ENCODE data around the gene CAPN10. TPM values are rescaled to one million over a fixed set of nuclear protein-coding genes. Genes with fewer than 3 reads are reported as not detected.

Gene CAPN10
- total RNA-seq, 1 donor from 2014 or later: 62.7 TPM

- Mint-ChIP-seq H3K9me3 (no peaks in the 10 kb centered on the region), H3K27ac (ENCODE audit: unreplicated experiment) (no peak overlapping the region), H3K36me3 (ENCODE audit: low read depth) (no peaks in the 10 kb centered on the region), H3K27me3 (ENCODE audit: low read depth) (peaks cover 27% of the 10 kb centered on the region), H3K4me1 (no peaks in the 10 kb centered on the region), H3K4me3 (no peak overlapping the region)
- TF ChIP-seq, protein P1, sequence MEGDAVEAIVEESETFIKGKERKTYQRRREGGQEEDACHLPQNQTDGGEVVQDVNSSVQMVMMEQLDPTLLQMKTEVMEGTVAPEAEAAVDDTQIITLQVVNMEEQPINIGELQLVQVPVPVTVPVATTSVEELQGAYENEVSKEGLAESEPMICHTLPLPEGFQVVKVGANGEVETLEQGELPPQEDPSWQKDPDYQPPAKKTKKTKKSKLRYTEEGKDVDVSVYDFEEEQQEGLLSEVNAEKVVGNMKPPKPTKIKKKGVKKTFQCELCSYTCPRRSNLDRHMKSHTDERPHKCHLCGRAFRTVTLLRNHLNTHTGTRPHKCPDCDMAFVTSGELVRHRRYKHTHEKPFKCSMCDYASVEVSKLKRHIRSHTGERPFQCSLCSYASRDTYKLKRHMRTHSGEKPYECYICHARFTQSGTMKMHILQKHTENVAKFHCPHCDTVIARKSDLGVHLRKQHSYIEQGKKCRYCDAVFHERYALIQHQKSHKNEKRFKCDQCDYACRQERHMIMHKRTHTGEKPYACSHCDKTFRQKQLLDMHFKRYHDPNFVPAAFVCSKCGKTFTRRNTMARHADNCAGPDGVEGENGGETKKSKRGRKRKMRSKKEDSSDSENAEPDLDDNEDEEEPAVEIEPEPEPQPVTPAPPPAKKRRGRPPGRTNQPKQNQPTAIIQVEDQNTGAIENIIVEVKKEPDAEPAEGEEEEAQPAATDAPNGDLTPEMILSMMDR (conservative IDR thresholded peaks at IDR 0.05): no peak
- DNase-seq (ENCODE audit: low read depth, low spot score): no peak
Observed at GRCh38 chr2:240642061-240642805, 55.7 kb downstream of the CAPN10 start.

DNA sequence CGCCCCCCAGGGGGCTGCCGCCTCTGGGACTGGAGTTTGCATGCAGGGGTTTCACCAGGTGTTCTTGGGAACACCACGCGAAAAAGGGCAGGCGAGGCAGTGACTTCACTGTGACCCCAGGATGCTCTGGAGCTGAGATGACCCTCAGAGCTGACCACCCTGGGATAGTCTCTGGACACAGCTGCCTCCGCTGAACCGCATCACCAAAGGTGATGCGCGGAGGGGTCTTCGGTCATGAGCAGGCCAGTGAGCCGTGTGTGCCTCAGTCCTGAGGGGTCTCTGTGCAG, 56.2 kb downstream of the CAPN10 start:
- no peak overlapping the region for H3K4me3 Mint-ChIP-seq
- no peak overlapping the region for H3K27ac Mint-ChIP-seq (ENCODE audit: unreplicated experiment)
- H3K27me3 Mint-ChIP-seq (ENCODE audit: low read depth): peaks cover 26% of the 10 kb centered on the region
- no peaks in the 10 kb centered on the region for H3K9me3 Mint-ChIP-seq
- no peak for DNase-seq (ENCODE audit: low read depth, low spot score)
- no peaks in the 10 kb centered on the region for H3K4me1 Mint-ChIP-seq
- TF ChIP-seq, protein P1 (conservative IDR thresholded peaks at IDR 0.05): no peak
- no peaks in the 10 kb centered on the region for H3K36me3 Mint-ChIP-seq (ENCODE audit: low read depth)

- Mint-ChIP-seq H3K36me3 (ENCODE audit: low read depth) (no peaks in the 10 kb centered on the region), H3K9me3 (no peaks in the 10 kb centered on the region), H3K27me3 (ENCODE audit: low read depth) (peaks cover 21% of the 10 kb centered on the region), H3K4me3 (no peak overlapping the region), H3K4me1 (peaks cover under 1% of the 10 kb centered on the region), H3K27ac (ENCODE audit: unreplicated experiment) (no peak overlapping the region)
- TF ChIP-seq, protein P1 (conservative IDR thresholded peaks at IDR 0.05): no peak
- DNase-seq (ENCODE audit: low read depth, low spot score): no peak
Observed at GRCh38 chr2:240643093-240643810, 56.7 kb downstream of the CAPN10 start.

DNA sequence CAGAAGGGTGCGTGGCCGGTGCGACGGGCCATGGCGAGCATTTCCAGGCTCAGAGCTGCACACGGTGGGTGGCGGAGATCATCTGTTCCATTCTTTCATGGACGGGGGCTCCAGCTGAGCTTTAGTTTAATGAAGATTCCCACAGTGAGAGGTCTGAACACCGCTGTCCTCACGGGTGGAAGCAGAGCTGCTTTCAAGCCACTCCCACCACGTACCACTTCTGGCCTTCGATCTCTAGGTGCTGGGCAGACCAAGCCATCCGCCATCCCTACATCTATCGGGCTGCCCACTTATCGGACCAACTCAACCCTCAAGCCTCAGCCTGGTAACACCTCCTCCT, 57.2 kb downstream of the CAPN10 start:
- peaks cover 19% of the 10 kb centered on the region for H3K27me3 Mint-ChIP-seq (ENCODE audit: low read depth)
- TF ChIP-seq, protein P1 (conservative IDR thresholded peaks at IDR 0.05): no peak
- no peak overlapping the region for H3K4me3 Mint-ChIP-seq

GRCh38 chr2:240644171-240644651, 57.7 kb downstream of the CAPN10 start:
- Mint-ChIP-seq H3K9me3 (no peaks in the 10 kb centered on the region), H3K4me1 (peaks cover 8% of the 10 kb centered on the region), H3K27me3 (ENCODE audit: low read depth) (peaks cover 15% of the 10 kb centered on the region), H3K4me3 (no peak overlapping the region), H3K36me3 (ENCODE audit: low read depth) (no peaks in the 10 kb centered on the region), H3K27ac (ENCODE audit: unreplicated experiment) (no peak overlapping the region)
- no peak for DNase-seq (ENCODE audit: low read depth, low spot score)
- TF ChIP-seq, protein P1 (conservative IDR thresholded peaks at IDR 0.05): no peak

More for the DNA sequence above, 57.2 kb downstream of the CAPN10 start:
- DNase-seq (ENCODE audit: low read depth, low spot score): no peak
- H3K36me3 Mint-ChIP-seq (ENCODE audit: low read depth): no peaks in the 10 kb centered on the region
- peaks cover 5% of the 10 kb centered on the region for H3K4me1 Mint-ChIP-seq
- H3K27ac Mint-ChIP-seq (ENCODE audit: unreplicated experiment): no peak overlapping the region
- no peaks in the 10 kb centered on the region for H3K9me3 Mint-ChIP-seq

Measured in neural crest cell (in vitro differentiated cells).